B cell (primary cell): ENCODE measurements around the gene TRMO. TPM values are rescaled to one million over a fixed set of nuclear protein-coding genes. Genes with fewer than 3 reads are reported as not detected.

Experiments
- ATAC-seq: fragments of 200-7000 bp; cut with Tn5 transposase; one replicate; pipeline ENCODE4 v1.10.0; 2021; ENCODE audit warnings: low read depth, mild to moderate bottlenecking, moderate number of reproducible peaks, moderate library complexity
- CTCF ChIA-PET: fragments of 350-600 bp; sonication (Branson Sonifier 250); formaldehyde crosslinking; loops from one replicate; lab custom pipeline; 2021; ENCODE audit warnings: antibody characterized with exemption, inconsistent platforms; lab: Charles Lee
- POLR2A ChIA-PET: fragments of 350-600 bp; sonication (Branson Sonifier 250); formaldehyde crosslinking; loops from one replicate; lab custom pipeline; 2021; ENCODE audit warnings: antibody characterized with exemption; lab: Charles Lee
- DNase-seq: peaks from one replicate; pipeline ENCODE4 v3.0.0; 2013
- H2AFZ ChIP-seq: 2 replicates; pipeline ENCODE4 v1.6.1; 2012; ENCODE audit warnings: mild to moderate bottlenecking, low read depth, low read length; ENCODE audit not compliant: insufficient read depth, poor library complexity, severe bottlenecking
- H3K27ac ChIP-seq, 2 donors: 1 replicate in 1 of 2; 2 replicates in 1 of 2; pipeline ENCODE4 v1.5.1; 2012 to 2013; ENCODE audit warnings: low read length in 2 of 2, mild to moderate bottlenecking in 2 of 2, moderate library complexity in 1 of 2
- H3K27me3 ChIP-seq, 4 experiments: fragments of 200-600 bp in 1 of 4; sonication (generic) in 1 of 4; replicated peaks in 1 of 4; 1 replicate in 2 of 4; 2 replicates in 2 of 4; pipeline versions ENCODE4 v1.6.1 to v1.7.0; 2013 to 2016; ENCODE audit warnings: low read length in 3 of 4, mild to moderate bottlenecking in 2 of 4, mixed read lengths in 1 of 4, moderate library complexity in 1 of 4; ENCODE audit not compliant: insufficient read depth in 4 of 4, control insufficient read depth in 3 of 4; ENCODE audit errors: control extremely low read depth in 1 of 4
- H3K36me3 ChIP-seq, 2 experiments: replicated peaks in 1 of 2; 1 replicate in 1 of 2; 2 replicates in 1 of 2; pipeline versions ENCODE4 v1.6.1 to v1.7.1; 2013; ENCODE audit warnings: low read length in 1 of 2; ENCODE audit not compliant: insufficient read depth in 2 of 2, control insufficient read depth in 1 of 2; ENCODE audit errors: control extremely low read depth in 1 of 2, extremely low read depth in 1 of 2
- H3K4me1 ChIP-seq, 2 donors: fragments of 200-600 bp in 1 of 2; sonication (generic) in 1 of 2; 1 replicate in 1 of 2; 2 replicates in 1 of 2; pipeline versions ENCODE4 v1.5.1 to v1.6.1; 2013 to 2017; ENCODE audit warnings: low read length in 2 of 2; ENCODE audit not compliant: control insufficient read depth in 2 of 2, insufficient read depth in 2 of 2
- H3K4me2 ChIP-seq: replicated peaks from 2 replicates; pipeline ENCODE3; 2012; ENCODE audit warnings: mild to moderate bottlenecking, low read depth, low read length; ENCODE audit not compliant: poor library complexity, severe bottlenecking
- H3K4me3 ChIP-seq, 5 experiments: fragments of 200-600 bp in 1 of 5; sonication (generic) in 1 of 5; 1 replicate in 3 of 5; 2 replicates in 2 of 5; pipeline versions ENCODE4 v1.5.1 to v1.7.0; 2011 to 2016; ENCODE audit warnings: low read length in 4 of 5, mild to moderate bottlenecking in 4 of 5, low read depth in 2 of 5, control low read depth in 1 of 5, moderate library complexity in 1 of 5; ENCODE audit not compliant: insufficient read depth in 1 of 5; ENCODE audit errors: control extremely low read depth in 1 of 5, extremely low read depth in 1 of 5
- H3K79me2 ChIP-seq: fragments of 200-600 bp; sonication (generic); one replicate; pipeline ENCODE4 v1.6.0; 2016; ENCODE audit warnings: low read length; ENCODE audit not compliant: control insufficient read depth, insufficient read depth
- H3K9ac ChIP-seq: fragments of 200-600 bp; sonication (generic); 2 replicates; pipeline ENCODE4 v1.6.1; 2017; ENCODE audit warnings: mild to moderate bottlenecking, low read length, moderate library complexity
- H3K9me3 ChIP-seq, 3 donors: one replicate each; pipeline versions ENCODE4 v1.6.1 to v1.7.1; 2013; ENCODE audit warnings: low read length in 2 of 3; ENCODE audit not compliant: control insufficient read depth in 2 of 3, insufficient read depth in 1 of 3; ENCODE audit errors: control extremely low read depth in 1 of 3
- H4K20me1 ChIP-seq: 2 replicates; pipeline ENCODE4 v1.6.0; 2012; ENCODE audit warnings: mild to moderate bottlenecking, low read length; ENCODE audit not compliant: insufficient read depth, control insufficient read depth, poor library complexity, severe bottlenecking
- H3K27ac Mint-ChIP-seq: one replicate; pipeline ENCODE4 v1.8.0; 2021; ENCODE audit warnings: mixed read lengths
- H3K27me3 Mint-ChIP-seq: one replicate; pipeline ENCODE4 v1.8.0; 2021; ENCODE audit warnings: mixed read lengths
- H3K4me1 Mint-ChIP-seq: one replicate; pipeline ENCODE4 v1.8.0; 2021; ENCODE audit warnings: mixed read lengths
- H3K4me3 Mint-ChIP-seq: one replicate; pipeline ENCODE4 v1.8.0; 2021; ENCODE audit warnings: mixed read lengths
- H3K9me3 Mint-ChIP-seq: one replicate; pipeline ENCODE4 v1.8.0; 2022; ENCODE audit warnings: mixed read lengths; ENCODE audit not compliant: insufficient read depth
- CTCF ChIP-seq: fragments of 200-600 bp; IDR thresholded peaks from one replicate; pipeline ENCODE4 v1.8.0; 2022; ENCODE audit warnings: antibody characterized with exemption, mild to moderate bottlenecking
- EZH2 ChIP-seq: IDR thresholded peaks from 2 replicates; pipeline ENCODE4 v1.6.1; 2012; ENCODE audit warnings: borderline replicate concordance, low read depth, mild to moderate bottlenecking, moderate library complexity, low read length; ENCODE audit not compliant: insufficient read depth, poor library complexity, severe bottlenecking
- WGBS: methylation state at CpG from one replicate; pipeline ENCODE4 v1.1.5; 2013; ENCODE audit warnings: missing lambda C conversion rate; ENCODE audit not compliant: insufficient coverage; 5-methylcytosine and 5-hydroxymethylcytosine counted together
- intact Hi-C: fragments of 100-400 bp; cut with micrococcal nuclease; formaldehyde crosslinking; loops from one replicate; pipeline ENCODE4 v1.10.0; 2022
- polyA plus RNA-seq: library from polyadenylated mRNA; depleted of rRNA; stranded (reverse); fragments of >200 nt; gene quantifications from 2 replicates; pipeline ENCODE4 v1.2.3, GENCODE V29; 2012
- total RNA-seq, 2 donors: library from RNA; stranded (reverse); fragments of 120-200 nt in 1 of 2; gene quantifications; 1 replicate in 1 of 2; 2 replicates in 1 of 2; pipeline versions ENCODE4 v1.2.3 to v1.2.4, GENCODE V29; 2013 to 2022

Gene TRMO
- total and polyA plus RNA-seq, 2 donors (not counting 1 experiment from before 2014, with no cell fraction given): 16.9 to 42.3 TPM

- intact Hi-C loops: no loop called here
- no peak overlapping the region for H3K9ac ChIP-seq
- H3K4me1 ChIP-seq: no peaks in the 10 kb centered on the region
- Mint-ChIP-seq H3K9me3 (no peaks in the 10 kb centered on the region), H3K4me1 (no peaks in the 10 kb centered on the region), H3K27ac (no peak overlapping the region), H3K27me3 (peaks cover 6% of the 10 kb centered on the region), H3K4me3 (no peak overlapping the region)
- ChIA-PET POLR2A (no interaction called here), CTCF (interaction anchor here (8.4 kb wide), 1 partner anchor 37 kb away, joined by 50 read pairs; the partner anchor contains the start of gene TRMO)
- H3K27me3 ChIP-seq: peaks cover 0 to 3% (median 0%) of the 10 kb centered on the region in 4 experiments
- H3K4me3 ChIP-seq: no peak overlapping the region
- no peak overlapping the region for H3K4me2 ChIP-seq
- H4K20me1 ChIP-seq: no peaks in the 10 kb centered on the region
- no peaks in the 10 kb centered on the region for H3K79me2 ChIP-seq
- H3K9me3 ChIP-seq: no peaks in the 10 kb centered on the region
- DNase-seq: no peak
- ATAC-seq: no peak
- H3K36me3 ChIP-seq: no peaks in the 10 kb centered on the region
- H3K27ac ChIP-seq: no peak overlapping the region
- no peak overlapping the region for H2AFZ ChIP-seq
- TF ChIP-seq EZH2: no peak
- TF ChIP-seq CTCF: no peak
Measured at GRCh38 chr9:97959585-97959984, 37.3 kb upstream of the TRMO start.

GRCh38 chr9:97958812-97959511 is 36.7 kb upstream of the TRMO start:
- intact Hi-C loops: no loop called here
- Histone ChIP-seq H3K27ac (no peak overlapping the region), H4K20me1 (no peaks in the 10 kb centered on the region), H3K27me3 (peaks cover 0 to 3% (median 0%) of the 10 kb centered on the region in 4 experiments), H3K4me2 (no peak overlapping the region), H3K4me3 (no peak overlapping the region), H3K9me3 (no peaks in the 10 kb centered on the region), H2AFZ (no peak overlapping the region), H3K4me1 (no peaks in the 10 kb centered on the region), H3K79me2 (no peaks in the 10 kb centered on the region), H3K9ac (no peak overlapping the region), H3K36me3 (no peaks in the 10 kb centered on the region)
- Mint-ChIP-seq H3K9me3 (no peaks in the 10 kb centered on the region), H3K27me3 (peaks cover 6% of the 10 kb centered on the region), H3K27ac (no peak overlapping the region), H3K4me1 (no peaks in the 10 kb centered on the region), H3K4me3 (no peak overlapping the region)
- DNase-seq: no peak
- 88% methylated on average over 5 of the region's 5 CpGs for WGBS
- no peak for ATAC-seq
- TF ChIP-seq EZH2 (no peak), CTCF (no peak)
- CTCF ChIA-PET: interaction anchor here (8.4 kb wide), 1 partner anchor 36 kb away, joined by 50 read pairs; the partner anchor contains the start of gene TRMO
- POLR2A ChIA-PET: interaction anchor here (0.6 kb wide), 1 partner anchor 36 kb away, joined by 13 read pairs; no protein-coding TSS in a partner anchor
